HepG2 (cell line): ENCODE data around the gene TTLL10. TPM values are rescaled to one million over a fixed set of nuclear protein-coding genes. Genes with fewer than 3 reads are reported as not detected.
"Not testable (repeated sequence)": the region's sequence is repeated elsewhere in the genome, so short reads cannot be mapped to it uniquely, and the experiment has no call there.

Experiments used
- ATAC-seq: fragments of 200-7000 bp; cut with Tn5 transposase; 3 replicates; pipeline ENCODE4 v1.9.1; 2020; ENCODE audit warnings: mild to moderate bottlenecking, moderate library complexity
- BruUV-seq: library from RNA; stranded (reverse); fragments of 400-500 nt; replicated peaks from 2 replicates; lab custom pipeline; 2021; lab: Mats Ljungman, UMichigan
- CTCF ChIA-PET: fragments of 300-600 bp; formaldehyde crosslinking; extraction: SDS; loops from one replicate; lab custom pipeline; 2021; ENCODE audit warnings: low total read pairs, inconsistent platforms, low intra/inter-chr PET ratio; lab: Yijun Ruan, JAX
- POLR2A ChIA-PET: fragments of 350-600 bp; sonication (Branson Sonifier 250); formaldehyde crosslinking; loops from one replicate; lab custom pipeline; 2020; ENCODE audit warnings: antibody characterized with exemption, inconsistent platforms; lab: Yijun Ruan, JAX
- DNase-seq: peaks from one replicate; pipeline ENCODE4 v3.0.0-alpha.2; 2015; ENCODE audit warnings: low spot score
- FAIRE-seq: peaks from 3 replicates; lab custom pipeline; 2011; peaks lifted over from hg19 to GRCh38; lab: Jason Lieb, UNC
- H2AFZ ChIP-seq: one replicate; pipeline ENCODE4 v1.6.1; 2011; ENCODE audit warnings: low read length, inconsistent platforms
- H3K27ac ChIP-seq: fragments of 300-600 bp; 3 replicates; pipeline ENCODE4 v1.8.0; 2011; ENCODE audit warnings: mixed run types, mild to moderate bottlenecking, mixed read lengths, low read length, inconsistent platforms; ENCODE audit not compliant: insufficient read depth; ENCODE audit errors: extremely low read length
- H3K27me3 ChIP-seq, 2 experiments: fragments of 200-600 bp in 1 of 2; 2 replicates in 1 of 2; 3 replicates in 1 of 2; pipeline versions ENCODE4 v1.6.0 to v1.8.0; 2011; ENCODE audit warnings: low read length in 2 of 2, mild to moderate bottlenecking in 2 of 2, moderate library complexity in 2 of 2, inconsistent platforms in 1 of 2; ENCODE audit not compliant: insufficient read depth in 2 of 2, control insufficient read depth in 1 of 2
- H3K36me3 ChIP-seq, 2 experiments: fragments of 200-600 bp in 1 of 2; replicated peaks in 1 of 2; 2 replicates in 1 of 2; 3 replicates in 1 of 2; pipeline versions ENCODE4 v1.5.1 to v1.8.0; 2011; ENCODE audit warnings: low read length in 2 of 2, inconsistent platforms in 1 of 2; ENCODE audit not compliant: insufficient read depth in 2 of 2, control insufficient read depth in 1 of 2
- H3K4me1 ChIP-seq: 2 replicates; pipeline ENCODE4 v1.5.1; 2012; ENCODE audit warnings: low read length, inconsistent platforms; ENCODE audit not compliant: insufficient read depth
- H3K4me2 ChIP-seq: 2 replicates; pipeline ENCODE4 v1.6.0; 2011; ENCODE audit warnings: low read depth, low read length, inconsistent platforms
- H3K4me3 ChIP-seq, 3 experiments: fragments of 200-600 bp in 1 of 3; sonication (generic), shearing (Covaris generic) in 1 of 3; replicated peaks in 1 of 3; 2 replicates each; pipeline ENCODE4 v1.5.1; 2011 to 2016; ENCODE audit warnings: low read length in 3 of 3, inconsistent platforms in 2 of 3, low read depth in 2 of 3, mild to moderate bottlenecking in 2 of 3, control low read depth in 1 of 3, mixed read lengths in 1 of 3; ENCODE audit not compliant: insufficient read depth in 1 of 3
- H3K79me2 ChIP-seq: one replicate; pipeline ENCODE4 v1.6.1; 2011; ENCODE audit warnings: low read length, inconsistent platforms; ENCODE audit not compliant: insufficient read depth
- H3K9ac ChIP-seq: 2 replicates; pipeline ENCODE4 v1.6.0; 2011; ENCODE audit warnings: mild to moderate bottlenecking, low read depth, low read length, inconsistent platforms; ENCODE audit not compliant: insufficient read depth
- H3K9me3 ChIP-seq: 2 replicates; pipeline ENCODE4 v1.5.1; 2012; ENCODE audit warnings: mild to moderate bottlenecking, low read length
- H4K20me1 ChIP-seq: 2 replicates; pipeline ENCODE4 v1.6.0; 2011; ENCODE audit warnings: inconsistent platforms, mild to moderate bottlenecking, low read length, moderate library complexity; ENCODE audit not compliant: insufficient read depth
- CEBPB ChIP-seq: IDR thresholded peaks from 2 replicates; pipeline ENCODE4 v1.6.1; 2011; ENCODE audit warnings: low read depth, low read length, improper control_type of control experiment, borderline replicate concordance
- CHD4 ChIP-seq: fragments of 200-600 bp; sonication (generic); IDR thresholded peaks from 2 replicates; pipeline ENCODE4 v1.7.0; 2017; ENCODE audit warnings: mild to moderate bottlenecking, low read length, borderline replicate concordance
- FOXO4 ChIP-seq: sonication (generic); formaldehyde crosslinking; conservative IDR thresholded peaks from 2 replicates; pipeline ENCODE4 v1.8.1; 2023; ENCODE audit warnings: missing genetic modification reagents
- FUBP1 ChIP-seq: sonication (generic); formaldehyde crosslinking; IDR thresholded peaks from 2 replicates; pipeline ENCODE4 v1.5.1; 2020; ENCODE audit warnings: missing genetic modification reagents, mild to moderate bottlenecking, borderline replicate concordance
- HIC2 ChIP-seq: sonication (generic); formaldehyde crosslinking; IDR thresholded peaks from 2 replicates; pipeline ENCODE4 v1.9.0; 2022; ENCODE audit warnings: low read depth, missing genetic modification reagents
- HMGA1 ChIP-seq: sonication (generic); formaldehyde crosslinking; conservative IDR thresholded peaks from 2 replicates; pipeline ENCODE4 v1.4.0; 2020; ENCODE audit warnings: missing genetic modification reagents
- KDM2A ChIP-seq: sonication (generic); formaldehyde crosslinking; IDR thresholded peaks from 2 replicates; pipeline ENCODE4 v1.4.0; 2020; ENCODE audit warnings: low read depth, missing genetic modification reagents, borderline replicate concordance
- ZNF317 ChIP-seq: sonication (generic); formaldehyde crosslinking; IDR thresholded peaks from 2 replicates; pipeline ENCODE4 v1.5.0; 2020; ENCODE audit warnings: mild to moderate bottlenecking, missing genetic modification reagents
- ZNF7 ChIP-seq: IDR thresholded peaks from 2 replicates; pipeline ENCODE4 v1.6.1; 2016; ENCODE audit warnings: missing biosample characterization, missing genetic modification reagents
- WGBS: methylation state at CpG from one replicate; pipeline ENCODE4 v1.1.6; 2017; ENCODE audit warnings: low lambda C conversion rate; 5-methylcytosine and 5-hydroxymethylcytosine counted together
- in situ Hi-C: cut with HindIII; loops from 2 replicates; pipeline ENCODE4 v1.10.0; 2017; ENCODE audit warnings: low pct_unique_long_range_greater_than_20kb; ENCODE audit not compliant: extremely low pct_ligation_motif_present
- intact Hi-C: fragments of 100-400 bp; cut with micrococcal nuclease; formaldehyde crosslinking; loops from one replicate; pipeline ENCODE4 v1.10.0; 2022; ENCODE audit not compliant: unreplicated experiment
- polyA plus RNA-seq, 8 experiments: library from polyadenylated mRNA; depleted of rRNA in 3 of 8; stranded (reverse) in 7 of 8; unstranded in 1 of 8; fragments of >200 nt; fragmentation: Illumina TruSeq in 4 of 8; extraction: Trizol in 4 of 8; gene quantifications; 2 replicates each; pipeline versions ENCODE4 v1.2.1 to v1.2.3, GENCODE V29; 2011 to 2016; ENCODE audit warnings: low read depth in 4 of 8, missing spikeins in 1 of 8, mixed read lengths in 1 of 8; ENCODE audit not compliant: insufficient read depth in 1 of 8
- total RNA-seq, 5 experiments: library from RNA; depleted of rRNA; stranded (reverse); fragments of >200 nt; fragmentation: Illumina TruSeq; extraction: Trizol; gene quantifications; 2 replicates each; pipeline ENCODE4 v1.2.3, GENCODE V29; 2016; ENCODE audit warnings: low read depth in 1 of 5

The TTLL10 gene
- total and polyA plus RNA-seq, 2 of the 13 experiments (the other 11 are each of a cell fraction or from before 2014, with no cell fraction given): not detected

GRCh38 chr1:1153215-1153614 lies 20.5 kb upstream of the TTLL10 start:
- WGBS: 93% methylated on average over 14 of the region's 14 CpGs

GRCh38 chr1:1153874-1154273 lies 19.8 kb upstream of the TTLL10 start:
- intact Hi-C loops (no loop called here), in situ Hi-C loops (no loop called here)
- Histone ChIP-seq H3K79me2 (no peaks in the 10 kb centered on the region), H3K4me1 (peaks cover 34% of the 10 kb centered on the region), H4K20me1 (no peaks in the 10 kb centered on the region; the same call in 1 of the 2 replicates), H3K9ac (no peak overlapping the region), H2AFZ (no peak overlapping the region), H3K27me3 (no peaks in the 10 kb centered on the region), H3K27ac (no peak overlapping the region), H3K36me3 (no peaks in the 10 kb centered on the region; a peak in 1 of 5 replicates), H3K4me3 (no peak overlapping the region), H3K9me3 (no peaks in the 10 kb centered on the region), H3K4me2 (no peak overlapping the region)
- WGBS: 24% methylated on average over 4 of the region's 4 CpGs
- CTCF ChIA-PET: no interaction called here
- ATAC-seq (no peak; the same call in 2 of the 3 replicates), DNase-seq (peak; percentile 43), FAIRE-seq (peak; percentile 26)
- TF ChIP-seq ZNF317 (CRISPR knock-in tag) (peak; percentile 97), FOXO4 (CRISPR knock-in tag) (no peak), CEBPB (peak; percentile 42; the same call in 1 of the 2 replicates), FUBP1 (CRISPR knock-in tag) (no peak), HIC2 (no peak), ZNF7 (CRISPR knock-in tag) (peak; percentile 82), KDM2A (CRISPR knock-in tag) (0 out of 2 replicates have a peak, but pooled peaks have one; percentile 25), HMGA1 (CRISPR knock-in tag) (no peak)
- BruUV-seq: no TSS peak
- POLR2A ChIA-PET: interaction anchor here (1.5 to 3.4 kb wide), 2 partner anchors 12 to 26 kb away, joined by 5 to 14 read pairs; no protein-coding TSS in a partner anchor

More at GRCh38 chr1:1153215-1153614, 20.5 kb upstream of the TTLL10 start:
- in situ Hi-C loops, H2AFZ ChIP-seq, BruUV-seq, H3K27me3 ChIP-seq, CTCF ChIA-PET, FAIRE-seq, H3K9me3 ChIP-seq, H3K36me3 ChIP-seq: not testable (repeated sequence)
- peak; percentile 56; the same call in 1 of the 2 replicates for TF ChIP-seq CHD4
- TF ChIP-seq, all 625 proteins: peak for 1; not testable (repeated sequence) for 624
- H3K9ac ChIP-seq, H3K4me3 ChIP-seq, H3K4me2 ChIP-seq, ATAC-seq, H4K20me1 ChIP-seq, DNase-seq, intact Hi-C loops, H3K27ac ChIP-seq, H3K79me2 ChIP-seq: not testable (repeated sequence)
- H3K4me1 ChIP-seq: peaks cover 27% of the 10 kb centered on the region
- POLR2A ChIA-PET: interaction anchor here (1.5 to 3.4 kb wide), 2 partner anchors 12 to 25 kb away, joined by 5 to 14 read pairs; no protein-coding TSS in a partner anchor
